NCI-H2029 treated with DMSO at 0.1 percent for 48 hours (cell line): Measurements from ENCODE around the gene PIP5K1C.

Experiments
- DNase-seq: peaks from one replicate; lab custom pipeline; 2025; lab: John Stamatoyannopoulos, UW

Gene PIP5K1C

GRCh38 chr19:3721887-3722442, 21.7 kb upstream of the PIP5K1C start:
- DNase-seq, result no peak

DNA sequence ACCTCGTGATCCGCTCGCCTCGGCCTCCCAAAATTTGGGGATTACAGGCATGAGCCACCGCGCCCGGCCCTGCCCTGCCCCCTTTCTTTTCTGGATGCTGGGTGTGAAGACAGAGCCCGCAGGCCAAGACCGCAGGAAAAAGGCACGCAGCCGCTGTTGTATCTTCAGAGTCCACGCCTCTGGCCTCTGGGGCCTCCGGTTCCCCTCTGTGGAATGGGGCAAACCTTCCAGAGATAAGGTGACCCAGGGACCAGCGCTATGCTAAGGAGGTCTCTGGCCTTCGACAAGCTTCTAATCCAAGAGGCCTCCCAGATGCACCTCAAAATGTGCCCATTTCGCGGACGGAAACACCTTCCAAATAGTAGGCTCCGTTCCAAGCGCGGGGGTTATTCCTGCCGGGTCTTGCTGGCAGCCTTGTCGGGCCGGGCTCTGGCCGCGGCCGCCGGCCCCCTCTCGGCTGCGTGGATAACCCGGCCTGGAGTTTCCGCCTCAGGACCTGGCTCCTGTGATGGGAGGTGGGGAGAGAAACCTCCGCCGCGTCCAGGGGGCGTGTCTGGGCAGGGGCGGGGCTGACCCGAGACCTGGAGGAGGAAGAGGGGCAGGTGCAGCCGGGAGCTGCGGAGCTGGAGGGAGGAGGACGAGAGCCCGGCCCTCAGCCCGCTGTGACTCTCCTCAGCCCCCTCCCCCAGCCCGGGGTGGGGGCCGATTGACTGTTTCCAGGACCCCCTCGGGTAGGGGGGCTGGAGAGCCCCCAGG, 21.0 kb upstream of the PIP5K1C start:
- peak; percentile 88 for DNase-seq

GRCh38 chr19:3720349-3720917, 20.2 kb upstream of the PIP5K1C start:
- DNase-seq, result no peak

DNA sequence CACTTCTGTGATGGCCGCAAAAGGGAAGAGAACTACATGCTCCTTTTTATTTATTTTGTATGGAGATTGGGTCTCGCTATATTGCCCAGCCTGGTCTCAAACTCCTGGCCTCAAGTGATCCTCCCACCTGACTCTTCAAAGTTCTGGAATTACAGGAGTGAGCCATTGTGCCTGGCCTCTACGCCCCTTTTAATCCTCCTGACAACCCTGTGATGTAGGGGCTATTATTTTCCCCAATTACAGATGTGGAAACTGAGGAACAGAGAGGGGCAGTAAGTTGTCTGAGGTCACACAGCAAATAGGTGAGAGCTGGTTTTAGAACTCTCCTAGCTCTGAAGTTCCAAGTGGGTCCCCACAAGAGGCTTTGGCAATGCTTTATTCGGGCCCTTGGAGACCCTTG, 19.6 kb upstream of the PIP5K1C start:
- DNase-seq, result no peak

- no peak for DNase-seq
Measured at GRCh38 chr19:3716147-3716668, 15.9 kb upstream of the PIP5K1C start.

GRCh38 chr19:3712663-3713611, 12.7 kb upstream of the PIP5K1C start:
- no peak for DNase-seq

- peak; percentile 93 for DNase-seq
Measured at GRCh38 chr19:3710265-3710812, 10.1 kb upstream of the PIP5K1C start.

DNA sequence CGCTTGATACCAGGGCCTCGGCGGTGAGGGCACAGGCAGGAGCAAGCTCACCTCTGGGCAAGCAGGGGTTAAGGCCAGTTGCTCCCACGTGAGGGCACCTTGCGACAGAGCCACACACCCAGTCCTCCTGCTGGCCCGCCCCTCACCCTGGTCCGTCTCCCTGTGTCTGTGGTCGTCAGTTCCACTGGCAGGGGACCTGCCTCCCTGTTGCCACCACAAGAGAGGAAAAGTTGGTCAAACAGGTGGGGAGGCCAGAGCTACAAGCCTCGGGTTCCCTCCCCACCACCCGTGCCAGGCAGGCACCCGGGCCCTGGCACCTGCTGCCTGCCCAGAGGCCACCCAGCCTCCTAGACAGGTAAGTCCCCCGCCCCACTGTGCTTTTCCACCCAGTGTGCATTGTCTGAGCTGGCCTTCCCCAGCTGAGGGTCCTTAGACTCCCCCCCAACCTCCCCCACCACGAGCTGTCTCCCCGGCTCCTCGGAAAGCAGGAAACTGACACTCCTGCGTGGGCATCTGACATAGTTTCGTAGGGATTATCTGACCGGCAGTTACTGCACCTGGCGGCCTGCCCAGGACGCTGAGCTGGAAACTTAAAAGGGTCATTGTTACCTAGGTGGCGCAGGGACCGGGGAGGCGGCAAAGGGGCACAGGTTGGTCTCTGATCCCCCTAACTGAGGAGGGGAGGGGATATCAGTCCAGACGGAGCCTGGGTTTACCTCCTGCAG, 8.1 kb upstream of the PIP5K1C start, which contains the start of gene TJP3:
TSS of gene TJP3 (plus strand) at position 178 of the 725 bp plus-strand sequence. CDS start 20,049 bp downstream, outside the sequence.
- DNase-seq, result no peak

- no peak for DNase-seq
Measured at GRCh38 chr19:3707868-3708206, 7.6 kb upstream of the PIP5K1C start.

- DNase-seq, result no peak
Measured at GRCh38 chr19:3701200-3701599, 932 bp upstream of the PIP5K1C start.

DNA sequence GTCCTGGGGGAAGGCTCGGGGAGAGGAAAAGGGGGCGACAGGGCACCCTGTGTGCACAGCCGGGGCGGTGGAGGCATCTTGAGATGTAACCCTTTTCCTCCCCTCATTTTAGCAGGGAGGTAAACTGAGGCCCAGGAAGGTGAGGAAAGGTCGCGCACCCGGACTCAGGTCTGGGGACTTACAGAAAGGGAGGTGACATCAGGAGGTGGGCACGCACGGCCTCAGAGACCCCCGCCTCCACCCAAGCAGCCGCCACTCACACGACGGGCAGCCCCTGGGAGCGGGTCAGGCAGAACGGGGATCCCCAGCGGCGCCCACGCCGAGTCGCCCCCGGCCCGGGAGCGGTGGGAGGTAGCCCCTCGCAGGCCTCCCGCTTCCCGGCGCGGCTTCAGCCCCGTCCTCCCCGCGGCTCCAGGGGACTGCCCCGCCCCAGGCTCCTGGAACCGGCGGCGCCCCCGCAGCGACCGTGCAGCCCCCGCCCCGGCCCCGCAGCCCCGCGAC, 477 bp downstream of the PIP5K1C start:
- no peak for DNase-seq

- no peak for DNase-seq
Measured at GRCh38 chr19:3698974-3699740, 1.1 kb downstream of the PIP5K1C start.

DNA sequence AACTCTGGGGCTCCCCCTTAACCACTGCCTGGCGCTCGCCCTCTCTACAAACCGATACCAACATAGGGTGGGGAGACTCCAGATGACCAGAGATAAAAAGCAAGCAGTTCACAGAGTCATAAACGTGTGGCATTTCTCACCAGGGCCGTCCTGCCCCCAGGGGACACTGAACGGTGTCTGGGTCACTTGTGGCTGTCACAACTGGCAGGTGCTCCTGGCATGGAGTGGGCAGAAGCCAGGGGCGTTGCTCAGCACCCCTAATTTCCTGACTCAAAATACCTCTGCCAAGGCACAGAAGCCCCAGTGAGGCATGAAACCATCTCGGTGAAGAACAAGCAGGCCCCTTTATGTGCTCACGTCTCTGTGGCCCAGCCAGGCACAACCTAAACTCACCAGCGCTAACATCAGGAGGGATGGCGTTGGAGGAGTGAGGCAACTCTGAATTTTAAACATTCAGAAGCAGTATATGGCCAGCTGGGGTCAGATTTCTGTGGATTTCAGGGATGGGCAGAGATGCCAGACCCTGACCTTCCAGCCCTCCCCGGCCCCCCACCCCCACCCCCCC, 1.8 kb downstream of the PIP5K1C start:
- no peak for DNase-seq

- no peak for DNase-seq
Measured at GRCh38 chr19:3697671-3698385, 2.4 kb downstream of the PIP5K1C start.

DNA sequence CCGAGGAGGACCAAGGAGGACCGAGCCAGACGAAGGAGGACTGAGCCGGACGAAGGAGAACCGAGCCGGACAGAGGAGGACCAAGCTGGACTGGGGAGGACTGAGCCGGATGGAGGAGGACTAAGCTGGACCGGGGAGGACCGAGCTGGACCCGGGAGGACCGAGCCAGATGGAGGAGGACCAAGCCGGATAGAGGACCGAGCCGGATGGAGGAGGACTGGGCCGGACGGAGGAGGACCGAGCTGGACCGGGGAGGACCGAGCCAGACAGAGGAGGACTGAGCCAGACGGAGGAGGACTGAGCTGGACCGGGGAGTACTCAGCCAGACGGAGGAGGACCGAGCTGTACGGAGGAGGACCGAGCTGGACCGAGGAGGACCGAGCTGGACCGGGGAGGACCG, 3.2 kb downstream of the PIP5K1C start:
- DNase-seq, result no peak

DNA sequence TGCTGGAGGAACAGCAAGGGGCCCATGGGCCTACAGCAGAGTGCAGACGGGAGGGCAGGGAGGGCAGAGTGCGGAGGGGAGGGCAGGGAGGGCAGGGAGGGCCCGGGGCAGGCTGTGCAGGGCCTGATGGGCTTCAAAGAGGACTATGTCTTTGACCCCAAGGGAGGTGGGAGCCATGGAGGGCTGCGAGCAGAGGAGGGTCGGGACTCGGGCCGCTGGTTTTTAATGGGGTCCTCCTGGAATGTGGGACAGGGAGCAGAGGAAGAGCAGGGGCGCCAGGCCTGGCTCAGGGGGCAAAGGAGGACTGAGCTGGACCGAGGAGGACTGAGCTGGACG, 3.6 kb downstream of the PIP5K1C start:
- DNase-seq, result no peak

- DNase-seq, result no peak
Measured at GRCh38 chr19:3695986-3696659, 4.1 kb downstream of the PIP5K1C start.

DNA sequence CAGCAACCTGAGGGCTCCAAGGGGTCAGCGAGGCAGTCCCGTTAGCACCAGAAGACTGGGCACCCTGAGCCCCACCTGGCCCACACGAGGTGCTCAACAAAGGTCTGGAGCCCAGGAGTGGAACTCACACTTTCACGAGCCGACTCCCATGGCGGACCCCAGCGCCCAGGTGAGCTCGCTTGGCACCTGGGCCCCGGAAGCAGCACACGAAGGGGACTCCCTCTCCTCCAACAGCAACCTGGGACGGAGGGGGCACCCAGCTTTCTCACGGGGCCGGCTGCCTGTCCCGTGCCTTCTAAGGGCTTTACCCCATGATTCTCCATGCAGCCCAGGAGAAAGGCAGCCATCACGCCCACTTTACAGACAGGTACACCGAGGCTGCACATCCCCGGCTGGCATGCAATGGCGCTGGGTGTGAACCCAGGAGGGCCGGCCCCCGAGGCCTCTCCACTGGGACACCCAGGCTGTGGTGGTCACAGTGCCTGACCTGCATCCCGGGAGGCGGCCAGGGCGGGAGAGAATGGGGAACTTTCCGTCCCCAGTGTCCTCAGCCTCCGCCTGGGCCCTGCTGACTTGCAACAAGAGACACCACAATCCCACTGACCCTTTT, 5.0 kb downstream of the PIP5K1C start:
- DNase-seq, result no peak
